ENCODE measurements around the gene HOXA1. TPM values are rescaled to one million over a fixed set of nuclear protein-coding genes. Genes with fewer than 3 reads are reported as not detected.
A peak's percentile ranks its signal among the peaks of the same experiment; 100 is the strongest.

The HOXA1 gene
- total and polyA plus RNA-seq, 5 donors from 2014 or later, result 0.49 to 1.4 (median 0.85) TPM

DNA sequence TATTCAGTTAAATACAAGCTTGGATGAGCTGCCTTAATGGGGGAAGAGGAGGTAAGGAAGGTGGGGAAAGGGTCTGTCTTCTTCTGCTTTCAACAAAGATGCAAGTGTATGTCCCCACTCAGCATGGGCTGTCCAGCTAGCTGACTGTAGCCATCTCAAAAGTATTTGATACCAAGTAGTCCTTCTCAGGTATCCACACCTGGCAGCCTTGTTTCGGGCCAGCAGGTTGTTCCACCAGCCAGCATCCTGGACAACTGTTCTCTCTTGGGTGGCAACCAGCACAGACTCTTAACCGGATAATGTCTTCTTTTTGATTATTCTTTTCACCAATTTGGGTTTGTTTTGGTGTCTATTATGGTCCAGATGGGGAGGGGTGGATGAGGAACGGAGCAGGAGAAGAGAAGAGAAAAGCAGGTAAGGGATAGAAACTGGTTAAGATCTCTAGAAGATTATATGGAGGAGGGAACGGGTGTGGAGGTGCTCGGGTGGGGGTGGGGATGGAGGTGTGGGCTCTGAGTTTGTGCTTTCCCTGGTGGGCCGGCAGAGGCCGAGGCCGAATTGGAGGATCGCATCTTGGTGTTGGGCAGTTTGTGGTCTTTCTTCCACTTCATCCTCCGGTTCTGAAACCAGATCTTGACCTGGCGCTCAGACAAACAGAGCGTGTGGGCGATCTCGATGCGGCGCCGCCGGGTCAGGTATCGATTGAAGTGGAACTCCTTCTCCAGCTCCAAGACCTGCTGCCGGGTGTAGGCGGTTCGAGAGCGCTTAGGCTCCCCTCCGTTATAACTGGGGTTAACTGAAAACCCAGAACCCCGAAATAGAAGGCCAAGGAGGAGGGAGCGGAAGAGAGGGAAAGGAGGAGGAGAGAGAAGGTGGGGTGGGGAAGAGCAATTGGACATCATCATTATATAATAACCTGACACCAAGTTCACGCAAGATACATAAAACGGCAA lies 33.3 kb upstream of the HOXA1 start:
- no peak overlapping the region for H3K27ac ChIP-seq (ENCODE audit: insufficient read depth, low read length, poor library complexity, severe bottlenecking)
- no peak for ATAC-seq (ENCODE audit: low read depth in 2 of 2)
- Mint-ChIP-seq H3K4me3 (peak overlapping the region; percentile 23 to 77 (median 62)), H3K4me1 (peaks cover 0 to 7% (median 0%) of the 10 kb centered on the region in 4 donors), H3K27me3 (peaks cover 63% of the 10 kb centered on the region), H3K27ac (peak overlapping the region in 1 of 3 donors; percentile 80), H3K36me3 (no peaks in the 10 kb centered on the region), H3K9me3 (peaks cover 0 to 4% (median 0%) of the 10 kb centered on the region in 7 donors)
- H3K36me3 ChIP-seq (ENCODE audit: control insufficient read depth, insufficient read depth, low read length), result no peaks in the 10 kb centered on the region
- H3K4me3 ChIP-seq (ENCODE audit: low read depth, low read length), result no peak overlapping the region
- DNase-seq, result no peak
- H3K27me3 ChIP-seq (ENCODE audit: control insufficient read depth, insufficient read depth, low read length), result peaks cover 24% of the 10 kb centered on the region
- peaks cover 3% of the 10 kb centered on the region for H3K4me1 ChIP-seq (ENCODE audit: control insufficient read depth, insufficient read depth, low read length, poor library complexity, severe bottlenecking)
- H3K9me3 ChIP-seq (ENCODE audit: control insufficient read depth in 2 of 2, low read length in 2 of 2), result no peaks in the 10 kb centered on the region

DNA sequence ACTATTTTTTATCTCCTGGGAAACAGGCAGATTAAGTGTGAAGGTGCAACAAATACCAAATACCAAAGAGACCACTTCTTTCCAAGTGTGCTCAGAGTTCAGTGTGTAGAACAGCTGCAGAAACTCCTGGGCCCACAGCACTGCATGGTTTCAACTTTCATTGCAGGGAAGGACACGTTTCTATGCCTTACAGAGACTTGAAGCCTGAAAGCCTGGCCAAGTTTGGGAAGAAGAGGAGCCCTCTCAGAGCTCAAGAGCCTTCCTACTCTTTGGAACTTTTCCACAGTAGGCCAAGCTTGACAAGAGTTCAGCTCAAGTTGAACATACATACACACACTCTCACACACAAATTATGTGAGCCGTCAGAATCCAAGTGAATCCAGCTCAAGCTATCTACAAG lies 32.2 kb upstream of the HOXA1 start:
- peaks cover 54% of the 10 kb centered on the region for H3K27me3 Mint-ChIP-seq

GRCh38 chr7:27126596-27127327 lies 31.0 kb upstream of the HOXA1 start:
- Mint-ChIP-seq H3K27ac (no peak overlapping the region), H3K27me3 (peaks cover 47% of the 10 kb centered on the region), H3K4me3 (no peak overlapping the region), H3K9me3 (peaks cover 0 to 2% (median 0%) of the 10 kb centered on the region in 7 donors), H3K4me1 (peaks cover 0 to 7% (median 0%) of the 10 kb centered on the region in 4 donors), H3K36me3 (no peaks in the 10 kb centered on the region)
- no peak for ATAC-seq (ENCODE audit: low read depth in 2 of 2)
- no peak for DNase-seq
- H3K9me3 ChIP-seq (ENCODE audit: control insufficient read depth in 2 of 2, low read length in 2 of 2), result no peaks in the 10 kb centered on the region
- H3K27ac ChIP-seq (ENCODE audit: insufficient read depth, low read length, poor library complexity, severe bottlenecking), result no peak overlapping the region
- H3K36me3 ChIP-seq (ENCODE audit: control insufficient read depth, insufficient read depth, low read length), result no peaks in the 10 kb centered on the region
- H3K4me3 ChIP-seq (ENCODE audit: low read depth, low read length), result no peak overlapping the region
- H3K4me1 ChIP-seq (ENCODE audit: control insufficient read depth, insufficient read depth, low read length, poor library complexity, severe bottlenecking), result peaks cover 3% of the 10 kb centered on the region
- H3K27me3 ChIP-seq (ENCODE audit: control insufficient read depth, insufficient read depth, low read length), result peaks cover 17% of the 10 kb centered on the region

More for the DNA sequence above, 32.2 kb upstream of the HOXA1 start:
- H3K4me1 ChIP-seq (ENCODE audit: control insufficient read depth, insufficient read depth, low read length, poor library complexity, severe bottlenecking), result peaks cover 3% of the 10 kb centered on the region
- H3K36me3 ChIP-seq (ENCODE audit: control insufficient read depth, insufficient read depth, low read length), result no peaks in the 10 kb centered on the region
- no peak for ATAC-seq (ENCODE audit: low read depth in 2 of 2)
- no peaks in the 10 kb centered on the region for H3K36me3 Mint-ChIP-seq
- H3K9me3 Mint-ChIP-seq, result peaks cover 0 to 4% (median 0%) of the 10 kb centered on the region in 7 donors
- no peak overlapping the region for H3K4me3 ChIP-seq (ENCODE audit: low read depth, low read length)
- no peak overlapping the region for H3K27ac ChIP-seq (ENCODE audit: insufficient read depth, low read length, poor library complexity, severe bottlenecking)
- H3K27ac Mint-ChIP-seq, result no peak overlapping the region
- H3K9me3 ChIP-seq (ENCODE audit: control insufficient read depth in 2 of 2, low read length in 2 of 2), result no peaks in the 10 kb centered on the region
- peaks cover 24% of the 10 kb centered on the region for H3K27me3 ChIP-seq (ENCODE audit: control insufficient read depth, insufficient read depth, low read length)
- peaks cover 0 to 7% (median 0%) of the 10 kb centered on the region in 4 donors for H3K4me1 Mint-ChIP-seq
- DNase-seq, result no peak
- H3K4me3 Mint-ChIP-seq, result peak overlapping the region in 1 of 4 donors; percentile 11

- no peaks in the 10 kb centered on the region for H3K9me3 ChIP-seq (ENCODE audit: control insufficient read depth in 2 of 2, low read length in 2 of 2)
- no peak overlapping the region for H3K27ac ChIP-seq (ENCODE audit: insufficient read depth, low read length, poor library complexity, severe bottlenecking)
- peaks cover 15% of the 10 kb centered on the region for H3K27me3 ChIP-seq (ENCODE audit: control insufficient read depth, insufficient read depth, low read length)
- DNase-seq, result no peak
- Mint-ChIP-seq H3K27ac (no peak overlapping the region), H3K4me1 (peaks cover 0 to 2% (median 0%) of the 10 kb centered on the region in 4 donors), H3K36me3 (no peaks in the 10 kb centered on the region), H3K27me3 (peaks cover 43% of the 10 kb centered on the region), H3K9me3 (peaks cover 0 to 2% (median 0%) of the 10 kb centered on the region in 7 donors), H3K4me3 (no peak overlapping the region)
- no peak overlapping the region for H3K4me3 ChIP-seq (ENCODE audit: low read depth, low read length)
- no peak for ATAC-seq (ENCODE audit: low read depth in 2 of 2)
- peaks cover 3% of the 10 kb centered on the region for H3K4me1 ChIP-seq (ENCODE audit: control insufficient read depth, insufficient read depth, low read length, poor library complexity, severe bottlenecking)
- no peaks in the 10 kb centered on the region for H3K36me3 ChIP-seq (ENCODE audit: control insufficient read depth, insufficient read depth, low read length)
Observed at GRCh38 chr7:27125986-27126394, 30.2 kb upstream of the HOXA1 start.

GRCh38 chr7:27124902-27125689 lies 29.3 kb upstream of the HOXA1 start:
- Mint-ChIP-seq H3K27me3 (peaks cover 42% of the 10 kb centered on the region), H3K4me1 (peaks cover 0 to 2% (median 0%) of the 10 kb centered on the region in 4 donors), H3K4me3 (no peak overlapping the region), H3K36me3 (no peaks in the 10 kb centered on the region), H3K27ac (no peak overlapping the region), H3K9me3 (peaks cover 0 to 2% (median 0%) of the 10 kb centered on the region in 7 donors)
- Histone ChIP-seq H3K9me3 (ENCODE audit: control insufficient read depth in 2 of 2, low read length in 2 of 2) (no peaks in the 10 kb centered on the region), H3K27me3 (ENCODE audit: control insufficient read depth, insufficient read depth, low read length) (peaks cover 15% of the 10 kb centered on the region), H3K27ac (ENCODE audit: insufficient read depth, low read length, poor library complexity, severe bottlenecking) (no peak overlapping the region), H3K4me3 (ENCODE audit: low read depth, low read length) (no peak overlapping the region), H3K4me1 (ENCODE audit: control insufficient read depth, insufficient read depth, low read length, poor library complexity, severe bottlenecking) (no peaks in the 10 kb centered on the region), H3K36me3 (ENCODE audit: control insufficient read depth, insufficient read depth, low read length) (no peaks in the 10 kb centered on the region)
- no peak for DNase-seq
- ATAC-seq (ENCODE audit: low read depth in 2 of 2), result no peak

GRCh38 chr7:27124096-27124901 lies 28.5 kb upstream of the HOXA1 start:
- Histone ChIP-seq H3K4me1 (ENCODE audit: control insufficient read depth, insufficient read depth, low read length, poor library complexity, severe bottlenecking) (no peaks in the 10 kb centered on the region), H3K36me3 (ENCODE audit: control insufficient read depth, insufficient read depth, low read length) (no peaks in the 10 kb centered on the region), H3K9me3 (ENCODE audit: control insufficient read depth in 2 of 2, low read length in 2 of 2) (no peaks in the 10 kb centered on the region), H3K27me3 (ENCODE audit: control insufficient read depth, insufficient read depth, low read length) (peaks cover 15% of the 10 kb centered on the region), H3K27ac (ENCODE audit: insufficient read depth, low read length, poor library complexity, severe bottlenecking) (no peak overlapping the region), H3K4me3 (ENCODE audit: low read depth, low read length) (no peak overlapping the region)
- H3K36me3 Mint-ChIP-seq, result no peaks in the 10 kb centered on the region
- H3K27ac Mint-ChIP-seq, result no peak overlapping the region
- peaks cover 0 to 2% (median 0%) of the 10 kb centered on the region in 7 donors for H3K9me3 Mint-ChIP-seq
- DNase-seq, result no peak
- H3K4me3 Mint-ChIP-seq, result peak overlapping the region in 1 of 4 donors; percentile 29
- H3K4me1 Mint-ChIP-seq, result peaks cover 0 to 2% (median 0%) of the 10 kb centered on the region in 4 donors
- ATAC-seq (ENCODE audit: low read depth in 2 of 2), result no peak
- peaks cover 40% of the 10 kb centered on the region for H3K27me3 Mint-ChIP-seq
